Subcutaneous abdominal adipose tissue (tissue), 5 donors: ENCODE data around the gene IL12A.

Experiments
- H3K27ac ChIP-seq: one replicate; pipeline ENCODE4 v1.7.0; 2013; ENCODE audit warnings: low read depth, mild to moderate bottlenecking, inconsistent platforms, low read length, moderate library complexity
- H3K27me3 ChIP-seq, 5 donors: one replicate each; pipeline ENCODE4 v1.7.0; 2013; ENCODE audit warnings: low read length in 5 of 5, inconsistent platforms in 1 of 5; ENCODE audit not compliant: control insufficient read depth in 5 of 5, insufficient read depth in 4 of 5
- H3K36me3 ChIP-seq, 5 donors: one replicate each; pipeline ENCODE4 v1.7.0; 2013; ENCODE audit warnings: low read length in 5 of 5; ENCODE audit not compliant: control insufficient read depth in 5 of 5, insufficient read depth in 5 of 5
- H3K4me1 ChIP-seq, 5 donors: one replicate each; pipeline ENCODE4 v1.7.0; 2013; ENCODE audit warnings: low read length in 5 of 5, mild to moderate bottlenecking in 3 of 5, moderate library complexity in 1 of 5; ENCODE audit not compliant: control insufficient read depth in 5 of 5, insufficient read depth in 5 of 5
- H3K4me3 ChIP-seq, 5 donors: one replicate each; pipeline ENCODE4 v1.7.0; 2013; ENCODE audit warnings: low read length in 5 of 5, low read depth in 1 of 5
- H3K9ac ChIP-seq, 5 donors: one replicate each; pipeline ENCODE4 v1.7.0; 2013; ENCODE audit warnings: low read length in 5 of 5, mild to moderate bottlenecking in 4 of 5, moderate library complexity in 3 of 5
- H3K9me3 ChIP-seq, 5 donors: one replicate each; pipeline ENCODE4 v1.7.0; 2013; ENCODE audit warnings: low read length in 5 of 5; ENCODE audit not compliant: control insufficient read depth in 5 of 5
- donor health status: healthy.
- donor health status: healthy.
- donor health status: healthy.
- donor health status: healthy.
- donor health status: healthy.

The IL12A gene

GRCh38 chr3:159991591-159991990, 3.0 kb downstream of the IL12A start:
- H3K27ac ChIP-seq, result no peak overlapping the region
- H3K4me3 ChIP-seq, result no peak overlapping the region
- H3K9ac ChIP-seq, result no peak overlapping the region
- peaks cover 0 to 13% (median 11%) of the 10 kb centered on the region in 5 donors for H3K4me1 ChIP-seq
- H3K27me3 ChIP-seq, result no peaks in the 10 kb centered on the region
- no peaks in the 10 kb centered on the region for H3K36me3 ChIP-seq
- H3K9me3 ChIP-seq, result peaks cover 0 to 4% (median 0%) of the 10 kb centered on the region in 5 donors

GRCh38 chr3:159992589-159992988, 4.0 kb downstream of the IL12A start:
- Histone ChIP-seq H3K36me3 (no peaks in the 10 kb centered on the region), H3K27ac (no peak overlapping the region), H3K27me3 (no peaks in the 10 kb centered on the region), H3K4me3 (no peak overlapping the region), H3K9ac (no peak overlapping the region), H3K4me1 (peaks cover 0 to 13% (median 11%) of the 10 kb centered on the region in 5 donors), H3K9me3 (peaks cover 0 to 4% (median 0%) of the 10 kb centered on the region in 5 donors)

- H3K27me3 ChIP-seq, result no peaks in the 10 kb centered on the region
- H3K4me3 ChIP-seq, result no peak overlapping the region
- no peaks in the 10 kb centered on the region for H3K36me3 ChIP-seq
- H3K27ac ChIP-seq, result no peak overlapping the region
- H3K9ac ChIP-seq, result no peak overlapping the region
- peaks cover 0 to 4% (median 0%) of the 10 kb centered on the region in 5 donors for H3K9me3 ChIP-seq
- peaks cover 0 to 2% (median 1%) of the 10 kb centered on the region in 5 donors for H3K4me1 ChIP-seq
Observed at GRCh38 chr3:159994182-159994581, 5.5 kb downstream of the IL12A start.

GRCh38 chr3:159995091-159995490, 6.5 kb downstream of the IL12A start:
- Histone ChIP-seq H3K4me1 (no peaks in the 10 kb centered on the region), H3K36me3 (no peaks in the 10 kb centered on the region), H3K27ac (no peak overlapping the region), H3K27me3 (no peaks in the 10 kb centered on the region), H3K9ac (no peak overlapping the region), H3K4me3 (no peak overlapping the region), H3K9me3 (peaks cover 0 to 4% (median 0%) of the 10 kb centered on the region in 5 donors)

GRCh38 chr3:159996018-159996417, 7.4 kb downstream of the IL12A start:
- H3K27ac ChIP-seq, result no peak overlapping the region
- no peaks in the 10 kb centered on the region for H3K4me1 ChIP-seq
- H3K9me3 ChIP-seq, result peaks cover 0 to 4% (median 0%) of the 10 kb centered on the region in 5 donors
- no peaks in the 10 kb centered on the region for H3K27me3 ChIP-seq
- H3K4me3 ChIP-seq, result no peak overlapping the region
- no peak overlapping the region for H3K9ac ChIP-seq
- no peaks in the 10 kb centered on the region for H3K36me3 ChIP-seq

- Histone ChIP-seq H3K9me3 (no peaks in the 10 kb centered on the region), H3K27ac (no peak overlapping the region), H3K27me3 (no peaks in the 10 kb centered on the region), H3K9ac (no peak overlapping the region), H3K4me3 (no peak overlapping the region), H3K4me1 (no peaks in the 10 kb centered on the region), H3K36me3 (no peaks in the 10 kb centered on the region)
Observed at GRCh38 chr3:159996959-159997358, 8.3 kb downstream of the IL12A start.

GRCh38 chr3:160001148-160001760, 12.6 kb downstream of the IL12A start:
- Histone ChIP-seq H3K27ac (no peak overlapping the region), H3K9me3 (no peaks in the 10 kb centered on the region), H3K4me3 (no peak overlapping the region)

GRCh38 chr3:160001850-160002623, 13.4 kb downstream of the IL12A start:
- Histone ChIP-seq H3K36me3 (no peaks in the 10 kb centered on the region), H3K4me3 (no peak overlapping the region), H3K27me3 (no peaks in the 10 kb centered on the region), H3K27ac (no peak overlapping the region), H3K9ac (no peak overlapping the region), H3K4me1 (peaks cover 0 to 3% (median 0%) of the 10 kb centered on the region in 5 donors), H3K9me3 (no peaks in the 10 kb centered on the region)

More at GRCh38 chr3:160001148-160001760, 12.6 kb downstream of the IL12A start:
- no peaks in the 10 kb centered on the region for H3K27me3 ChIP-seq
- H3K4me1 ChIP-seq, result peaks cover 0 to under 1% (median 0%) of the 10 kb centered on the region in 5 donors
- no peaks in the 10 kb centered on the region for H3K36me3 ChIP-seq
- no peak overlapping the region for H3K9ac ChIP-seq

GRCh38 chr3:160003520-160004128, 15.0 kb downstream of the IL12A start:
- no peak overlapping the region for H3K27ac ChIP-seq
- no peaks in the 10 kb centered on the region for H3K9me3 ChIP-seq
- H3K9ac ChIP-seq, result no peak overlapping the region
- H3K27me3 ChIP-seq, result no peaks in the 10 kb centered on the region
- peaks cover 0 to 3% (median 0%) of the 10 kb centered on the region in 5 donors for H3K4me1 ChIP-seq
- H3K36me3 ChIP-seq, result no peaks in the 10 kb centered on the region
- no peak overlapping the region for H3K4me3 ChIP-seq

- no peaks in the 10 kb centered on the region for H3K36me3 ChIP-seq
Observed at GRCh38 chr3:160005004-160005403, 16.4 kb downstream of the IL12A start.

More at GRCh38 chr3:160005004-160005403, 16.4 kb downstream of the IL12A start:
- Histone ChIP-seq H3K27me3 (no peaks in the 10 kb centered on the region), H3K9me3 (no peaks in the 10 kb centered on the region), H3K9ac (no peak overlapping the region), H3K4me3 (no peak overlapping the region), H3K27ac (no peak overlapping the region), H3K4me1 (peaks cover 0 to 3% (median 0%) of the 10 kb centered on the region in 5 donors)
